ENCODE measurements around the gene TBX4.

DNA sequence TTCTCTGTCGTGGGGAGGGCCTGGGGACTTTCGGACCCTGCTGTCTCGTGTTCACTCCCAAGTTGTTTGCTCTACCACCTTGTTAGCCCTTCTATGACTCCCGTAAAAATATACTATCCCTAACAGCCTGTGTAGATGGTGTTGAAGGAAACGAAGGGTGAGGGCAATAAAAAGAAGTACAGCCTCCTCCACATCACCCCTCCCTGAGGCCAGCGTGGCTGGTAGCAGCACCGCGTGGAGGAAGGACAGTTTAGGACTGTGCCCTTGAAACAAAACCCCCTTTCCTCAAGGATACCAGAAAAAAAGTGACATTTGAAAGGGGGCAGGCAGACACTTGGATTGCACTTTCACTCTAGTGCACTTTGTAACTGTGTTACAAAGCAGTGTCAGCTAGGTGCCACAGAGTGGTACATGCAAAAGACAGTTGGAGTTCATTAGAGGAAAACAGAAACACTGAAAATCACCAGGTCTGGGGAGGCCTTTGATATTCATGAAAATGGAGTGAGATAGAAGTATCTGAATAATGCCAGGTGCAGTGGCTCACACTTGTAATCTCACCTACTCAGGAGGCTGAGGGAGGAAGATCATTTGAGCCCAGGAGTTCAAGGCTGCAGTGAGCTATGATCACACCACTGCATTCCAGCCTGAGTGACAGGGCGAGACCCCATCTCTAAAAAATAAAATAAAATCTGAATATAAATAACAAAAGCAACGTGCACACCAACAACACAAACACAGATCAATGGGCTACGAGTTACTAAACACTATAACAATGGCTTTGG is 53.8 kb downstream of the TBX4 start:
- TF ChIP-seq, protein P1, sequence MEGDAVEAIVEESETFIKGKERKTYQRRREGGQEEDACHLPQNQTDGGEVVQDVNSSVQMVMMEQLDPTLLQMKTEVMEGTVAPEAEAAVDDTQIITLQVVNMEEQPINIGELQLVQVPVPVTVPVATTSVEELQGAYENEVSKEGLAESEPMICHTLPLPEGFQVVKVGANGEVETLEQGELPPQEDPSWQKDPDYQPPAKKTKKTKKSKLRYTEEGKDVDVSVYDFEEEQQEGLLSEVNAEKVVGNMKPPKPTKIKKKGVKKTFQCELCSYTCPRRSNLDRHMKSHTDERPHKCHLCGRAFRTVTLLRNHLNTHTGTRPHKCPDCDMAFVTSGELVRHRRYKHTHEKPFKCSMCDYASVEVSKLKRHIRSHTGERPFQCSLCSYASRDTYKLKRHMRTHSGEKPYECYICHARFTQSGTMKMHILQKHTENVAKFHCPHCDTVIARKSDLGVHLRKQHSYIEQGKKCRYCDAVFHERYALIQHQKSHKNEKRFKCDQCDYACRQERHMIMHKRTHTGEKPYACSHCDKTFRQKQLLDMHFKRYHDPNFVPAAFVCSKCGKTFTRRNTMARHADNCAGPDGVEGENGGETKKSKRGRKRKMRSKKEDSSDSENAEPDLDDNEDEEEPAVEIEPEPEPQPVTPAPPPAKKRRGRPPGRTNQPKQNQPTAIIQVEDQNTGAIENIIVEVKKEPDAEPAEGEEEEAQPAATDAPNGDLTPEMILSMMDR (IDR thresholded peaks at IDR 0.05), result no peak
- no peak for TF ChIP-seq POLR2A (IDR thresholded peaks at IDR 0.05)
